ENCODE data around the gene MET. TPM values are rescaled to one million over a fixed set of nuclear protein-coding genes. Genes with fewer than 3 reads are reported as not detected.
A peak's percentile ranks its signal among the peaks of the same experiment; 100 is the strongest.

The MET gene
- polyA plus RNA-seq, 2 of the 4 experiments (the other 2 are of a cell fraction) = 72.3 to 165 TPM

GRCh38 chr7:116801092-116801710 lies 129.2 kb downstream of the MET start:
- ChIA-PET POLR2A (no interaction called here), CTCF (interaction anchor here (0.6 to 1.2 kb wide), 7 partner anchors 9 to 275 kb away, joined by 3 to 5 read pairs (median 3); no protein-coding TSS in a partner anchor)
- H3K4me2 ChIP-seq = peak overlapping the region; percentile 85
- ATAC-seq = peak; percentile 80 to 82; a peak in 5 of 6 replicates
- TF ChIP-seq EP300 (IDR thresholded peaks at IDR 0.05) (peak; percentile 48 to 58; a peak in 2 of 5 replicates), JUNB (IDR thresholded peaks at IDR 0.05) (peak; percentile 71), FOSL2 (IDR thresholded peaks at IDR 0.05) (peak; percentile 72), FOSL2 (CRISPR knock-in tag; IDR thresholded peaks at IDR 0.05) (peak; percentile 83), JUN (IDR thresholded peaks at IDR 0.05) (peak; percentile 39 to 59; a peak in 1 of 5 replicates), MAX (IDR thresholded peaks at IDR 0.05) (peak; percentile 39; the same call in 1 of the 2 replicates), TFCP2L1 (CRISPR knock-in tag; IDR thresholded peaks at IDR 0.05) (no peak), SMC3 (IDR thresholded peaks at IDR 0.05) (peak; percentile 13; the same call in 1 of the 3 replicates), RAD21 (conservative IDR thresholded peaks at IDR 0.05 in 1 of 2, IDR thresholded peaks at IDR 0.05 in 1 of 2) (no peak), REST (IDR thresholded peaks at IDR 0.05) (no peak), GATA3 (IDR thresholded peaks at IDR 0.05; ENCODE audit: borderline replicate concordance) (peak; percentile 87; the same call in 1 of the 2 replicates), CEBPB (IDR thresholded peaks at IDR 0.05) (0 out of 4 replicates have a peak, but pooled peaks of 1 of the 2 experiments have one; percentile 28), MAFK (IDR thresholded peaks at IDR 0.05; ENCODE audit: partially characterized antibody) (peak; percentile 52)
- no peak overlapping the region for H3K4me3 ChIP-seq
- FAIRE-seq = peak; percentile 98
- H3K27ac ChIP-seq = peak overlapping the region; percentile 80 to 88
- no peaks in the 10 kb centered on the region for H3K9me3 ChIP-seq
- peaks cover 81% of the 10 kb centered on the region for H3K4me1 ChIP-seq
- WGBS (ENCODE audit: missing lambda C conversion rate) = 4% methylated on average over 2 of the region's 2 CpGs
- DNase-seq (ENCODE audit: low read depth in 1 of 2, low spot score in 1 of 2) = peak; percentile 62 to 69

- no peaks in the 10 kb centered on the region for H3K9me3 ChIP-seq
- peak overlapping the region; percentile 80 to 88 for H3K27ac ChIP-seq
- TF ChIP-seq CBX2 (IDR thresholded peaks at IDR 0.05; ENCODE audit: borderline replicate concordance, low read depth) = no peak
- no peak for TF ChIP-seq ZSCAN20 (CRISPR knock-in tag; IDR thresholded peaks at IDR 0.05)
- no peak for TF ChIP-seq MAFK (IDR thresholded peaks at IDR 0.05; ENCODE audit: partially characterized antibody)
- TF ChIP-seq BCL3 (IDR thresholded peaks at IDR 0.05) = no peak
- no peak for DNase-seq (ENCODE audit: low read depth in 1 of 2, low spot score in 1 of 2)
- ChIA-PET POLR2A (no interaction called here), CTCF (interaction anchor here (0.8 to 4.2 kb wide), 9 partner anchors 8 to 276 kb away, joined by 3 to 32 read pairs (median 4); partner anchors contain the start of gene MET)
- H3K4me3 ChIP-seq = no peak overlapping the region
- WGBS (ENCODE audit: missing lambda C conversion rate) = 66% methylated on average over 7 of the region's 7 CpGs
- H3K4me2 ChIP-seq = peak overlapping the region; percentile 85
- FAIRE-seq = no peak
- no peak for ATAC-seq
- H3K4me1 ChIP-seq = peaks cover 81% of the 10 kb centered on the region
Measured at GRCh38 chr7:116802144-116802745, 130.2 kb downstream of the MET start.

- no peak overlapping the region for H3K4me3 ChIP-seq
- CTCF ChIA-PET = interaction anchor here (0.6 to 4.2 kb wide), 14 partner anchors 9 to 625 kb away, joined by 3 to 32 read pairs (median 3); partner anchors contain the start of gene MET
- peak; percentile 23 for FAIRE-seq
- TF ChIP-seq SMC3 (IDR thresholded peaks at IDR 0.05) (peak; percentile 69), JUN (IDR thresholded peaks at IDR 0.05) (no peak), HOXB13 (CRISPR knock-in tag; IDR thresholded peaks at IDR 0.05; ENCODE audit: low read depth) (peak; percentile 16; the same call in 1 of the 2 replicates), CEBPB (IDR thresholded peaks at IDR 0.05) (peak in 1 of 2 experiments; percentile 26; a peak in 1 of 4 replicates), GATA3 (IDR thresholded peaks at IDR 0.05; ENCODE audit: borderline replicate concordance) (0 out of 2 replicates have a peak, but pooled peaks have one; percentile 19), RAD21 (conservative IDR thresholded peaks at IDR 0.05 in 1 of 2, IDR thresholded peaks at IDR 0.05 in 1 of 2) (peak; percentile 68), HOXB5 (CRISPR knock-in tag; IDR thresholded peaks at IDR 0.05) (no peak), MYC (IDR thresholded peaks at IDR 0.05; ENCODE audit: borderline replicate concordance, low read length) (no peak; the same call in 1 of the 2 replicates), MAX (IDR thresholded peaks at IDR 0.05) (peak; percentile 84), FOSL2 (IDR thresholded peaks at IDR 0.05) (no peak), FOSL2 (CRISPR knock-in tag; IDR thresholded peaks at IDR 0.05) (peak; percentile 19; the same call in 1 of the 2 replicates), USF2 (IDR thresholded peaks at IDR 0.05) (peak; percentile 97), PBX3 (IDR thresholded peaks at IDR 0.05) (no peak)
Measured at GRCh38 chr7:116802746-116803152, 130.8 kb downstream of the MET start.

More at GRCh38 chr7:116802746-116803152, 130.8 kb downstream of the MET start:
- POLR2A ChIA-PET = interaction anchor here (1.9 kb wide), 1 partner anchor 131 kb away, joined by 13 read pairs; the partner anchor contains the start of gene MET
- Histone ChIP-seq H3K4me2 (peak overlapping the region; percentile 85), H3K27ac (peak overlapping the region; percentile 80 to 88), H3K4me1 (peaks cover 76% of the 10 kb centered on the region), H3K9me3 (no peaks in the 10 kb centered on the region)
- WGBS (ENCODE audit: missing lambda C conversion rate) = 18% methylated on average over 5 of the region's 5 CpGs
- DNase-seq (ENCODE audit: low read depth in 1 of 2, low spot score in 1 of 2) (peak; percentile 51 to 84), ATAC-seq (peak; percentile 47 to 54)

Data from A549 (cell line).